KMS-11 (cell line): Measurements from ENCODE around the gene HAPLN2.

Experiments
- H2AFZ ChIP-seq: fragments of 200-600 bp; sonication (generic); 2 replicates; pipeline ENCODE4 v1.6.1; 2016; ENCODE audit warnings: antibody characterized with exemption, mixed run types, low read depth
- H3K27ac ChIP-seq: fragments of 200-600 bp; sonication (generic); 2 replicates; pipeline ENCODE4 v1.6.1; 2016; ENCODE audit warnings: mild to moderate bottlenecking, mixed run types
- H3K27me3 ChIP-seq: fragments of 200-600 bp; sonication (generic); 2 replicates; pipeline ENCODE4 v1.6.1; 2017; ENCODE audit warnings: mild to moderate bottlenecking, low read depth, mixed run types, moderate library complexity; ENCODE audit not compliant: insufficient read depth
- H3K36me3 ChIP-seq: fragments of 200-600 bp; sonication (generic); 2 replicates; pipeline ENCODE4 v1.6.1; 2017; ENCODE audit warnings: mild to moderate bottlenecking, mixed run types; ENCODE audit not compliant: insufficient read depth
- H3K4me1 ChIP-seq: fragments of 200-600 bp; sonication (generic); 2 replicates; pipeline ENCODE4 v1.6.1; 2016; ENCODE audit warnings: mild to moderate bottlenecking, low read depth, mixed run types; ENCODE audit not compliant: poor library complexity, severe bottlenecking
- H3K4me2 ChIP-seq: fragments of 200-600 bp; sonication (generic); 2 replicates; pipeline ENCODE4 v1.7.0; 2016; ENCODE audit warnings: mild to moderate bottlenecking, mixed run types
- H3K4me3 ChIP-seq: fragments of 200-600 bp; sonication (generic); IDR thresholded peaks from 2 replicates; pipeline ENCODE4 v1.6.1; 2017; ENCODE audit warnings: low read depth, low read length, mixed read lengths; ENCODE audit not compliant: insufficient read depth
- H3K79me2 ChIP-seq: fragments of 200-600 bp; sonication (generic); 2 replicates; pipeline ENCODE4 v1.6.1; 2016; ENCODE audit warnings: low read depth, mixed run types; ENCODE audit not compliant: insufficient read depth
- H3K9ac ChIP-seq: fragments of 200-600 bp; sonication (generic); 2 replicates; pipeline ENCODE4 v1.6.1; 2016; ENCODE audit warnings: mild to moderate bottlenecking, mixed run types
- H4K20me1 ChIP-seq: fragments of 200-600 bp; sonication (generic); 2 replicates; pipeline ENCODE4 v1.6.1; 2016; ENCODE audit warnings: mild to moderate bottlenecking, mixed run types; ENCODE audit not compliant: insufficient read depth
- TF ChIP-seq, protein P1 (sequence below): fragments of 200-600 bp; sonication (generic); conservative IDR thresholded peaks from 2 replicates; pipeline ENCODE4 v1.6.1; 2017; ENCODE audit warnings: low read depth, mild to moderate bottlenecking, antibody characterized with exemption, low read length, moderate library complexity, mixed read lengths

The HAPLN2 gene

DNA sequence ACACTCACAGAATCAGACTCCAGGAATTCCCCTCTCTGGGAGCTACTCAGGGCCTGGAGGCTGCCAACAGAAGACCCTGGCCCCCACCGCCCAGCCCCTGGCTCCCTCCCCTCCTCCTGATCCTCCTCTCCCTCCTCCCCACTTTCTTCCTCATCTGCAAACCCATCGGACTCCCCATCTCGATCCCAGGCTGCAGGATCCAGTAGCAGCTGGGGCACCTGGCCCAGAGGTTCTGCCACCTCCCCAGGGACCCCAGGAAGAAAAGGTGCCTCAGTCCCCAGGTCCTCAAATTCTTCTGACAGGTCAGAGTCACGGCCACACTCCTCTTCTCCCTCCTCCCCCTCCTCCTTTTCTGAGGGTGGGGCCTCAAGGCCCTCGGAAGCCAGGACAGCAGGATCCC is 50.6 kb downstream of the HAPLN2 start:
- no peak overlapping the region for H3K9ac ChIP-seq
- H4K20me1 ChIP-seq = no peaks in the 10 kb centered on the region
- H3K4me3 ChIP-seq = no peak overlapping the region
- H3K36me3 ChIP-seq = no peaks in the 10 kb centered on the region
- H3K4me1 ChIP-seq = peaks cover 10% of the 10 kb centered on the region
- peaks cover 82% of the 10 kb centered on the region for H3K27me3 ChIP-seq
- H3K79me2 ChIP-seq = no peaks in the 10 kb centered on the region
- TF ChIP-seq, protein P1, sequence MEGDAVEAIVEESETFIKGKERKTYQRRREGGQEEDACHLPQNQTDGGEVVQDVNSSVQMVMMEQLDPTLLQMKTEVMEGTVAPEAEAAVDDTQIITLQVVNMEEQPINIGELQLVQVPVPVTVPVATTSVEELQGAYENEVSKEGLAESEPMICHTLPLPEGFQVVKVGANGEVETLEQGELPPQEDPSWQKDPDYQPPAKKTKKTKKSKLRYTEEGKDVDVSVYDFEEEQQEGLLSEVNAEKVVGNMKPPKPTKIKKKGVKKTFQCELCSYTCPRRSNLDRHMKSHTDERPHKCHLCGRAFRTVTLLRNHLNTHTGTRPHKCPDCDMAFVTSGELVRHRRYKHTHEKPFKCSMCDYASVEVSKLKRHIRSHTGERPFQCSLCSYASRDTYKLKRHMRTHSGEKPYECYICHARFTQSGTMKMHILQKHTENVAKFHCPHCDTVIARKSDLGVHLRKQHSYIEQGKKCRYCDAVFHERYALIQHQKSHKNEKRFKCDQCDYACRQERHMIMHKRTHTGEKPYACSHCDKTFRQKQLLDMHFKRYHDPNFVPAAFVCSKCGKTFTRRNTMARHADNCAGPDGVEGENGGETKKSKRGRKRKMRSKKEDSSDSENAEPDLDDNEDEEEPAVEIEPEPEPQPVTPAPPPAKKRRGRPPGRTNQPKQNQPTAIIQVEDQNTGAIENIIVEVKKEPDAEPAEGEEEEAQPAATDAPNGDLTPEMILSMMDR = no peak
- H2AFZ ChIP-seq = no peak overlapping the region
- no peak overlapping the region for H3K27ac ChIP-seq
- H3K4me2 ChIP-seq = no peak overlapping the region

DNA sequence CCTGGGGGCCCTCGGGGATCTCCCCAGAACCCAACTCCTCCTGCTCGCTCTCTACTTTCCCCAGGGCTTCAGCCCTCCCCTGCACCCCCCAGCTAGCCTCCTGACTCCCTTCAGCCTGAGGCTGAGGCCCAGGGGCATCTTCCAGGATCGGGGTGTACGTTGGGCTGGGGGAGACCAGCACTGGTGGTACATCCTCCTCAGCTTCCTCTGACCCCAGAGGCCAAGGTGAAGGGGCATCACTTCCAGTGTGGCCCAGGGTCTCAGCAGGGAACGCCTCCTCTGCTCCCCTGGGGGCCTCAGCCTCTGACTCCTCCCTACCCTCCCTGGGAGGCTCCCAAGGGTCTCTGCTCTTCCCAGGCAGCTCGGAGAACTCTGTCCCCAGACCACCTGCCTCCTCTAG is 51.1 kb downstream of the HAPLN2 start:
- no peak overlapping the region for H3K27ac ChIP-seq
- H3K9ac ChIP-seq = no peak overlapping the region
- no peak overlapping the region for H3K4me3 ChIP-seq
- H3K4me1 ChIP-seq = peaks cover 5% of the 10 kb centered on the region
- TF ChIP-seq, protein P1 = no peak
- H4K20me1 ChIP-seq = no peaks in the 10 kb centered on the region
- H3K36me3 ChIP-seq = no peaks in the 10 kb centered on the region
- H2AFZ ChIP-seq = no peak overlapping the region
- no peaks in the 10 kb centered on the region for H3K79me2 ChIP-seq
- H3K4me2 ChIP-seq = no peak overlapping the region
- peaks cover 84% of the 10 kb centered on the region for H3K27me3 ChIP-seq

DNA sequence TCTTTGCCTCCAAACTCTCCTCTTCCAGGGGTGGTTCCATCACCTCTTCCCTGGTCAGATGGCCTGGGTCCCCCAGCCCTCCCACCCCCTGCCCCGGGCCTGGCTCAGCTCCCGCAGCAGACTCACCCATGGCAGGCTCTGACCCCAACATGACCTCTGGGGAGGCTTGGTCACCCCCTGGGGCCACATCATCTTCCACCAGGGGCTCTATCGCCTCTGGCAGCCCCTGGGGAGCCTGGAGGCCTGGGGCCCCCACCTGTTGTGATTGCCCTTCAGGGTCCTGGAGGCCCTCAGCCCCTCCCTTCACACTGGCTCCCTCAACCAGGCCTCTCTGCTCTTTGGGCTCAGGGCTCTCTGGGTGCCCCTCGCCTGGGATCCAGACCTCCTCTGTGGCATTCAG is 51.6 kb downstream of the HAPLN2 start:
- Histone ChIP-seq H3K4me2 (no peak overlapping the region), H2AFZ (no peak overlapping the region), H4K20me1 (no peaks in the 10 kb centered on the region), H3K27ac (no peak overlapping the region), H3K36me3 (no peaks in the 10 kb centered on the region), H3K9ac (no peak overlapping the region), H3K4me1 (peaks cover under 1% of the 10 kb centered on the region), H3K79me2 (no peaks in the 10 kb centered on the region), H3K27me3 (peaks cover 84% of the 10 kb centered on the region), H3K4me3 (no peak overlapping the region)
- TF ChIP-seq, protein P1 = no peak

DNA sequence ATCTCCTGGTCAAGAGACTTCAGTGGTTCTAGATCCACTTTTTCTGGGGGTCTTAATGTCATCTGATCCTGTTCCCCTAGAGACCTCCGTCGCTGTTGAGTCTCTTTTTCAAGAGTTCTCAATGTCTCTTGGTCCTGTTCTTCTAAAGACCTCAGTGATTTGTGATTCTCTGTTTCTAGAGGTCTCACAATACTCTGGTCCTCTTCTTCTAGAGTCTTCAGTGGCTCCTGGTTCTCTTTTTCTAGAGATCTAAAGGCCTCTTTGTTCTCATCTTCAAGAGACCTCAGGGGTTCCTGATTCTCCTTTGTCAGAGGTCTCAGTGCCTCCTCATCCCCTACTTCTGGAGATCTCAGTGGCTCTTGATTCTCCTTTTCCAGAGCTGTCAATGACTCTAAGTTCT is 52.6 kb downstream of the HAPLN2 start:
- no peaks in the 10 kb centered on the region for H3K4me1 ChIP-seq
- H3K9ac ChIP-seq = no peak overlapping the region
- H3K36me3 ChIP-seq = no peaks in the 10 kb centered on the region

More for the DNA sequence above, 52.6 kb downstream of the HAPLN2 start:
- Histone ChIP-seq H3K4me2 (no peak overlapping the region), H2AFZ (no peak overlapping the region), H4K20me1 (no peaks in the 10 kb centered on the region), H3K4me3 (no peak overlapping the region), H3K79me2 (no peaks in the 10 kb centered on the region), H3K27me3 (peaks cover 84% of the 10 kb centered on the region), H3K27ac (no peak overlapping the region)
- TF ChIP-seq, protein P1 = no peak
